Endothelial cell of umbilical vein (primary cell): ENCODE results near the gene REXO2.

Experiments used
- CTCF ChIP-seq, 2 donors: IDR thresholded peaks; 1 replicate in 1 of 2; 2 replicates in 1 of 2; pipeline ENCODE4 v1.5.1; 2011; ENCODE audit warnings: low read length in 2 of 2, mild to moderate bottlenecking in 2 of 2, moderate library complexity in 2 of 2, control low read depth in 1 of 2, inconsistent platforms in 1 of 2, low read depth in 1 of 2; ENCODE audit not compliant: insufficient read depth in 1 of 2; ENCODE audit errors: extremely low read depth in 1 of 2
- TF ChIP-seq, protein P1 (sequence below): IDR thresholded peaks from 2 replicates; pipeline ENCODE4 v1.6.1; 2011; ENCODE audit not compliant: insufficient read depth, insufficient read length

GRCh38 chr11:114482114-114482513 is 42.8 kb downstream of the REXO2 start:
- TF ChIP-seq CTCF (IDR thresholded peaks at IDR 0.05; ENCODE audit: extremely low read depth in 1 of 2, insufficient read depth in 1 of 2, low read depth in 1 of 2, low read length in 2 of 2) = no peak
- TF ChIP-seq, protein P1, sequence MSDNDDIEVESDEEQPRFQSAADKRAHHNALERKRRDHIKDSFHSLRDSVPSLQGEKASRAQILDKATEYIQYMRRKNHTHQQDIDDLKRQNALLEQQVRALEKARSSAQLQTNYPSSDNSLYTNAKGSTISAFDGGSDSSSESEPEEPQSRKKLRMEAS = no peak
